GM12878 (cell line): ENCODE results near the gene MCTP2. TPM values are rescaled to one million over a fixed set of nuclear protein-coding genes. Genes with fewer than 3 reads are reported as not detected.

Experiments used
- ATAC-seq: fragments of 200-7000 bp; cut with Tn5 transposase; 3 replicates; pipeline ENCODE4 v1.9.1; 2020; ENCODE audit warnings: mild to moderate bottlenecking, moderate library complexity
- BruUV-seq: library from RNA; stranded (reverse); fragments of 400-500 nt; replicated peaks from 2 replicates; lab custom pipeline; 2021; lab: Mats Ljungman, UMichigan
- CTCF ChIA-PET: fragments of 300-600 bp; sonication (Branson Sonifier 250); formaldehyde crosslinking; extraction: SDS; loops from one replicate; lab custom pipeline; 2021; ENCODE audit warnings: inconsistent platforms; lab: Yijun Ruan, JAX
- POLR2A ChIA-PET: fragments of 350-600 bp; formaldehyde crosslinking; extraction: SDS; loops from one replicate; lab custom pipeline; 2021; ENCODE audit warnings: inconsistent platforms; lab: Charles Lee
- RAD21 ChIA-PET: fragments of 300-600 bp; sonication (Branson Sonifier 250); formaldehyde crosslinking; loops from one replicate; lab custom pipeline; 2023; ENCODE audit warnings: antibody characterized with exemption; ENCODE audit not compliant: unreplicated experiment; lab: Charles Lee
- SMC1A ChIA-PET: fragments of 300-600 bp; sonication (Branson Sonifier 250); formaldehyde crosslinking; loops from one replicate; lab custom pipeline; 2023; ENCODE audit not compliant: unreplicated experiment, uncharacterized antibody; lab: Charles Lee
- DNase-seq: peaks from one replicate; pipeline ENCODE4 v3.0.0-alpha.2; 2011; ENCODE audit warnings: low read depth, low spot score
- FAIRE-seq: peaks from 3 replicates; lab custom pipeline; 2011; peaks lifted over from hg19 to GRCh38; lab: Jason Lieb, UNC
- H2AFZ ChIP-seq: 2 replicates; pipeline ENCODE4 v1.6.0; 2011; ENCODE audit warnings: low read depth, low read length, control low read depth; ENCODE audit not compliant: control insufficient read depth
- H3K27ac ChIP-seq: 2 replicates; pipeline ENCODE4 v1.5.1; 2011; ENCODE audit warnings: control low read depth; ENCODE audit not compliant: control insufficient read depth, insufficient read depth
- H3K27me3 ChIP-seq, 2 experiments: replicated peaks in 1 of 2; 2 replicates each; pipeline versions ENCODE4 v1.6.0 to v1.6.1; 2011; ENCODE audit warnings: low read length in 1 of 2; ENCODE audit not compliant: control insufficient read depth in 2 of 2, insufficient read depth in 2 of 2
- H3K36me3 ChIP-seq, 2 experiments: 2 replicates each; pipeline ENCODE4 v1.5.1; 2011; ENCODE audit warnings: low read length in 1 of 2; ENCODE audit not compliant: control insufficient read depth in 2 of 2, insufficient read depth in 2 of 2
- H3K4me1 ChIP-seq: 2 replicates; pipeline ENCODE4 v1.6.1; 2011; ENCODE audit warnings: mild to moderate bottlenecking, low read length, moderate library complexity, mixed read lengths; ENCODE audit not compliant: control insufficient read depth, insufficient read depth
- H3K4me2 ChIP-seq: 2 replicates; pipeline ENCODE4 v1.6.0; 2011; ENCODE audit warnings: control low read depth; ENCODE audit not compliant: control insufficient read depth, insufficient read depth
- H3K4me3 ChIP-seq: fragments of 200-600 bp; sonication (generic); 2 replicates; pipeline ENCODE4 v1.5.1; 2016
- H3K79me2 ChIP-seq: 2 replicates; pipeline ENCODE4 v1.6.0; 2011; ENCODE audit warnings: low read length; ENCODE audit not compliant: control insufficient read depth, insufficient read depth
- H3K9ac ChIP-seq: 2 replicates; pipeline ENCODE4 v1.8.0; 2011; ENCODE audit warnings: low read length, control low read depth, mixed read lengths; ENCODE audit not compliant: control insufficient read depth, insufficient read depth
- H3K9me3 ChIP-seq: replicated peaks from 3 replicates; pipeline ENCODE4 v1.5.1; 2011; ENCODE audit warnings: mild to moderate bottlenecking, low read length; ENCODE audit not compliant: control insufficient read depth, insufficient read depth
- H4K20me1 ChIP-seq: 2 replicates; pipeline ENCODE4 v1.6.0; 2011; ENCODE audit not compliant: control insufficient read depth, insufficient read depth
- BHLHE40 ChIP-seq, 2 experiments: fragments of 450-650 bp in 1 of 2; IDR thresholded peaks; 2 replicates each; pipeline ENCODE4 v1.6.1; 2011 to 2017; ENCODE audit warnings: low read depth in 2 of 2, borderline replicate concordance in 1 of 2, improper control_type of control experiment in 1 of 2, low read length in 1 of 2, mild to moderate bottlenecking in 1 of 2
- LARP7 ChIP-seq: fragments of 450-650 bp; IDR thresholded peaks from 2 replicates; pipeline ENCODE4 v1.6.1; 2017; ENCODE audit warnings: mild to moderate bottlenecking
- ZNF217 ChIP-seq: fragments of 450-650 bp; IDR thresholded peaks from 2 replicates; pipeline ENCODE4 v1.6.1; 2017; ENCODE audit warnings: antibody characterized with exemption, mild to moderate bottlenecking
- ZNF24 ChIP-seq: fragments of 450-650 bp; IDR thresholded peaks from 2 replicates; pipeline ENCODE4 v1.6.1; 2017; ENCODE audit warnings: antibody characterized with exemption, mild to moderate bottlenecking
- ZNF384 ChIP-seq: IDR thresholded peaks from 2 replicates; pipeline ENCODE4 v1.6.1; 2012; ENCODE audit warnings: low read depth, mild to moderate bottlenecking, low read length, improper control_type of control experiment, borderline replicate concordance
- ZZZ3 ChIP-seq: IDR thresholded peaks from 2 replicates; pipeline ENCODE4 v1.6.1; 2011; ENCODE audit warnings: low read depth; ENCODE audit not compliant: control insufficient read depth, insufficient read length
- WGBS: methylation state at CpG from one replicate; pipeline ENCODE4 v1.1.6; 2016; ENCODE audit warnings: low lambda C conversion rate; ENCODE audit not compliant: insufficient replicate concordance, insufficient coverage; ENCODE audit errors: missing lambda C conversion rate; 5-methylcytosine and 5-hydroxymethylcytosine counted together
- in situ Hi-C: fragments of 300-500 bp; cut with MboI; formaldehyde crosslinking; loops from 9 replicates; pipeline ENCODE4 v1.14.3; 2018; ENCODE audit warnings: mixed read lengths
- intact Hi-C: fragments of 100-400 bp; cut with micrococcal nuclease; formaldehyde crosslinking; loops from one replicate; pipeline ENCODE4 v1.14.2; 2022; ENCODE audit not compliant: unreplicated experiment
- polyA plus RNA-seq, 11 experiments: library from polyadenylated mRNA; depleted of rRNA in 4 of 11; unstranded in 6 of 11; stranded (reverse) in 5 of 11; fragments of >200 nt; fragmentation: Nextera tagmentation in 4 of 11; fragmentation: Illumina TruSeq in 1 of 11; extraction: Ambion mirVana in 4 of 11; extraction: Trizol in 1 of 11; gene quantifications; 1 replicate in 1 of 11; 2 replicates in 10 of 11; pipeline versions ENCODE4 v1.2.1 to v1.2.3, GENCODE V29; 2011 to 2016; ENCODE audit warnings: inconsistent platforms in 2 of 11, missing spikeins in 2 of 11, low read depth in 1 of 11
- total RNA-seq, 4 experiments: library from RNA; depleted of rRNA in 3 of 4; stranded (reverse); fragments of >200 nt in 3 of 4; fragmentation: Illumina TruSeq in 1 of 4; extraction: Trizol in 1 of 4; gene quantifications; 2 replicates each; pipeline versions ENCODE4 v1.2.1 to v1.2.3, GENCODE V29; 2013 to 2021
- TF ChIP-seq, protein P1 (sequence below): fragments of 450-650 bp; IDR thresholded peaks from 2 replicates; pipeline ENCODE4 v1.6.1; 2014; ENCODE audit warnings: mild to moderate bottlenecking

MCTP2 gene
- total and polyA plus RNA-seq, 10 of the 15 experiments (the other 5 are each of a cell fraction or from before 2014, with no cell fraction given) = 0.24 to 48.5 (median 0.88) TPM

DNA sequence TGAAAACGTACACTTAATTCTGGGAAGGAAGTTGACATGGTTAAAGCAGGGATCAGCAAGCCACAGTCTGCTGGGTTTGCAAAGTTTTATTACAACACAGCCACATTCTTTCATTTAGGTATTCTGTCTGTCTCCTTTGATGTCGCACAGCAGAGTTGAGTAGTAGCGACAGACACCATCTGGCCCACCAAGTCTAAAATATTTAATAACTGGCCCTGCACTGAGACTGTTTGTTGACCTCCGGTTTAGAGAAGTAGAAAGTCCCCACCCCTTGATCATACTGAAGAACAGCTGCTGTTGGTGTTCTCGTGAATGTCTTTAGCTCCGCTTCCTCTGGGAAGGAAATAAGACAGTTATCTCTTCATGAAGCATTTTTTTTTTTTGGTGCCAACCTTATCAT, 66.2 kb downstream of the MCTP2 start (continued):
- TF ChIP-seq, protein P1, sequence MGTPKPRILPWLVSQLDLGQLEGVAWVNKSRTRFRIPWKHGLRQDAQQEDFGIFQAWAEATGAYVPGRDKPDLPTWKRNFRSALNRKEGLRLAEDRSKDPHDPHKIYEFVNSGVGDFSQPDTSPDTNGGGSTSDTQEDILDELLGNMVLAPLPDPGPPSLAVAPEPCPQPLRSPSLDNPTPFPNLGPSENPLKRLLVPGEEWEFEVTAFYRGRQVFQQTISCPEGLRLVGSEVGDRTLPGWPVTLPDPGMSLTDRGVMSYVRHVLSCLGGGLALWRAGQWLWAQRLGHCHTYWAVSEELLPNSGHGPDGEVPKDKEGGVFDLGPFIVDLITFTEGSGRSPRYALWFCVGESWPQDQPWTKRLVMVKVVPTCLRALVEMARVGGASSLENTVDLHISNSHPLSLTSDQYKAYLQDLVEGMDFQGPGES = no peak

DNA sequence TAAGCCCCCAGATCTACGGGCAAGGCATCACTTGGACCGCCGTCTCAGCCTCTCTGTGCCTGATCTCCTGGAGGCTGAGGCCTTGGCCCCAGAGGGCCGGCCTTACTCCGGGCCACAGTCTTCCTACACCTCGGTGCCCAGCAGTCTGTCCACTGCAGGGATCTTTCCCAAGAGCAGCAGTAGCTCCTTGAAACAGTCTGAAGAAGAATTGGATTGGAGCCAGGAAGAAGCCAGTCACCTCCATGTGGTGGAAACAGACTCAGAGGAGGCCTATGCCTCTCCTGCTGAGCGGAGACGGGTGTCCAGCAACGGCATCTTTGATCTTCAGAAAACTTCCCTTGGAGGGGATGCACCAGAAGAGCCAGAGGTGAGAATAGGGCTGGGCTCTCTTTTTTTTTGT, 67.0 kb downstream of the MCTP2 start:
- SMC1A ChIA-PET = interaction anchor here (0.7 to 3.7 kb wide), 9 partner anchors 8 to 134 kb away, joined by 3 to 37 read pairs (median 6); partner anchors contain the start of gene MCTP2
- H3K4me1 ChIP-seq = no peaks in the 10 kb centered on the region
- intact Hi-C loops (no loop called here), in situ Hi-C loops (no loop called here)
- POLR2A ChIA-PET = no interaction called here
- no peaks in the 10 kb centered on the region for H3K27me3 ChIP-seq
- 73% methylated on average over 9 of the region's 9 CpGs for WGBS
- no peak overlapping the region for H3K4me2 ChIP-seq
- H3K27ac ChIP-seq = no peak overlapping the region
- BruUV-seq = no TSS peak
- FAIRE-seq (no peak), ATAC-seq (no peak), DNase-seq (no peak)
- no peaks in the 10 kb centered on the region for H3K36me3 ChIP-seq
- no peaks in the 10 kb centered on the region for H4K20me1 ChIP-seq
- no peak overlapping the region for H3K4me3 ChIP-seq
- H3K9ac ChIP-seq = no peak overlapping the region
- TF ChIP-seq ZNF384 = no peak
- no peak for TF ChIP-seq LARP7
- TF ChIP-seq ZNF217 = no peak
- no peak for TF ChIP-seq BHLHE40 (IDR thresholded peaks at IDR 0.05; ENCODE audit: borderline replicate concordance in 1 of 2, low read depth in 2 of 2, low read length in 1 of 2)
- no peak for TF ChIP-seq ZNF24
- no peak for TF ChIP-seq ZZZ3
- CTCF ChIA-PET = interaction anchor here (0.5 to 4.0 kb wide), 4 partner anchors 17 to 26 kb away, joined by 3 to 18 read pairs (median 6); no protein-coding TSS in a partner anchor
- H2AFZ ChIP-seq = no peak overlapping the region
- RAD21 ChIA-PET = interaction anchor here (2.4 kb wide), 1 partner anchor 8 kb away, joined by 8 read pairs; no protein-coding TSS in a partner anchor
- no peaks in the 10 kb centered on the region; the same call in 2 of the 3 replicates for H3K9me3 ChIP-seq
- no peaks in the 10 kb centered on the region for H3K79me2 ChIP-seq
